GM23248 (cell line): Measurements from ENCODE around the gene FGGY.

ENCODE experiments used
- EZH2 ChIP-seq: fragments of 200-600 bp; sonication (generic); IDR thresholded peaks from 2 replicates; pipeline ENCODE4 v1.6.1; 2018; ENCODE audit warnings: antibody characterized with exemption, mild to moderate bottlenecking; ENCODE audit not compliant: insufficient read depth, poor library complexity, severe bottlenecking
- EZH2phosphoT487 ChIP-seq: fragments of 200-600 bp; sonication (generic); IDR thresholded peaks from 2 replicates; pipeline ENCODE4 v1.6.1; 2018; ENCODE audit warnings: antibody characterized with exemption, moderate library complexity, mild to moderate bottlenecking, low read depth; ENCODE audit not compliant: insufficient read depth

DNA sequence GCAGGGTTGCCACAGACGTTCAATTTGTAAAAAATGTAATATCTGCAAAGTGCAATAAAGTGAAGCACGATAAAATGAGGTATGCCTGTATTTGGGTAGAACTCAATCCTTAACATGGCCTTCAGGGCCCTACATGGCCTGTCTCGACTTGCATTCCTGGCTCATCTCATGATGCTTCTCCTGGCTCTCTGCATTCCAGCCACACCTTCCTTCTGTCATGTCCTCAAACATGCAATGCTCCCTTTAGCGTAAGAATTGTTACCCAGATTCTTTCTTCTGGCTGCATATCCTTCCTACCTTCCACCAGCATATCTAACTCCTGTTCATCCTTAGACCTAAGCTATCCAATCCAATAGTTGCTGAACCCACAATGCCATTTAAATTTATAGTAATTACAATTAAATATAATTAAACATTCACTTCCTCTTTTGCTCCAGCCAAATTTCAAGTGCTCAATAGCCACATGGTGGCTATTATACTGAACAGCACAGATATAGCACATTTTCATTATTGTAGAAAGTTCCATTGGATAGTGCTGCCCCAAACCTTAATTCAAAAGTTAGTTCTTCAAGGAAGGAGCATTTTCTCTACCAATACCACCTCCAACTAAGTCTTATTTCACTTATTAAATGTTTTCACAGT, 32.6 kb downstream of the FGGY start:
- TF ChIP-seq EZH2 (no peak), EZH2phosphoT487 (no peak)
